Osteoblast (primary cell): ENCODE results near the gene SMCO1. TPM values are rescaled to one million over a fixed set of nuclear protein-coding genes. Genes with fewer than 3 reads are reported as not detected.
"Not testable (repeated sequence)": the region's sequence is repeated elsewhere in the genome, so short reads cannot be mapped to it uniquely, and the experiment has no call there.

ENCODE experiments used
- DNase-seq: peaks from one replicate; pipeline ENCODE4 v3.0.0; 2011; ENCODE audit warnings: low spot score, mixed read lengths; ENCODE audit not compliant: insufficient read length; ENCODE audit errors: missing footprints
- H2AFZ ChIP-seq: 2 replicates; pipeline ENCODE4 v1.6.0; 2011; ENCODE audit warnings: mild to moderate bottlenecking, low read length
- H3K27ac ChIP-seq: 2 replicates; pipeline ENCODE4 v1.5.1; 2011; ENCODE audit warnings: mild to moderate bottlenecking, low read depth, low read length, moderate library complexity
- H3K27me3 ChIP-seq: 2 replicates; pipeline ENCODE4 v1.6.0; 2012; ENCODE audit warnings: mild to moderate bottlenecking, control low read depth, inconsistent platforms, low read length, moderate library complexity; ENCODE audit not compliant: insufficient read depth
- H3K36me3 ChIP-seq: 2 replicates; pipeline ENCODE4 v1.5.1; 2011; ENCODE audit warnings: mild to moderate bottlenecking, low read length, control low read depth, moderate library complexity; ENCODE audit not compliant: insufficient read depth
- H3K4me1 ChIP-seq: 2 replicates; pipeline ENCODE4 v1.5.1; 2011; ENCODE audit warnings: mild to moderate bottlenecking, low read length, control low read depth, moderate library complexity; ENCODE audit not compliant: insufficient read depth
- H3K4me2 ChIP-seq: 2 replicates; pipeline ENCODE4 v1.6.0; 2011; ENCODE audit warnings: mild to moderate bottlenecking, low read length; ENCODE audit not compliant: insufficient read depth
- H3K4me3 ChIP-seq: fragments of 200-600 bp; sonication (generic); 3 replicates; pipeline ENCODE4 v1.5.1; 2012; ENCODE audit warnings: mild to moderate bottlenecking, low read length, inconsistent platforms; ENCODE audit not compliant: insufficient read depth
- H3K79me2 ChIP-seq: 2 replicates; pipeline ENCODE4 v1.6.0; 2012; ENCODE audit warnings: mild to moderate bottlenecking, low read length, control low read depth, inconsistent platforms; ENCODE audit not compliant: insufficient read depth
- H3K9me3 ChIP-seq: 2 replicates; pipeline ENCODE4 v1.5.1; 2011; ENCODE audit warnings: low read depth, low read length, control low read depth
- H4K20me1 ChIP-seq: 2 replicates; pipeline ENCODE4 v1.6.0; 2012; ENCODE audit warnings: mild to moderate bottlenecking, low read length, control low read depth; ENCODE audit not compliant: insufficient read depth
- total RNA-seq: library from RNA; depleted of rRNA; stranded (reverse); fragments of >200 nt; gene quantifications from 2 replicates; pipeline ENCODE4 v1.2.3, GENCODE V29; 2012
- TF ChIP-seq, protein P1 (sequence below): IDR thresholded peaks from 2 replicates; pipeline ENCODE4 v1.5.1; 2011; ENCODE audit warnings: mild to moderate bottlenecking, low read depth, low read length, moderate library complexity; ENCODE audit errors: extremely low read depth

Gene SMCO1
- total RNA-seq, 1 donor, result not detected

DNA sequence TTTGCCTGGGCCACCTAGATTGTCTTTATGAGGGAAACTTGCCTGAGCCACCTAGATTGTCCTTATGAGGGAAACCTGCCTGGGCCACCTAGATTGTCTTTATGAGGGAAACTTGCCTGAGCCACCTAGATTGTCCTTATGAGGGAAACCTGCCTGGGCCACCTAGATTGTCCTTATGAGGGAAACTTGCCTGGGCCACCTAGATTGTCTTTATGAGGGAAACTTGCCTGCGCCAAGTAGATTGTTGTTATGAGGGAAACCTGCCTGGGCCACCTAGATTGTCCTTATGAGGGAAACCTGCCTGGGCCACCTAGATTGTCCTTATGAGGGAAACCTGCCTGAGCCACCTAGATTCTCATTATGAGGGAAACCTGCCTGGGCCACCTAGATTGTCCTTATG, 4.0 kb downstream of the SMCO1 start:
- not testable (repeated sequence) for H4K20me1 ChIP-seq, H3K27me3 ChIP-seq, H3K9me3 ChIP-seq, DNase-seq, H3K27ac ChIP-seq, H3K4me1 ChIP-seq, H3K4me2 ChIP-seq, H3K36me3 ChIP-seq, H3K79me2 ChIP-seq, H2AFZ ChIP-seq, H3K4me3 ChIP-seq

DNA sequence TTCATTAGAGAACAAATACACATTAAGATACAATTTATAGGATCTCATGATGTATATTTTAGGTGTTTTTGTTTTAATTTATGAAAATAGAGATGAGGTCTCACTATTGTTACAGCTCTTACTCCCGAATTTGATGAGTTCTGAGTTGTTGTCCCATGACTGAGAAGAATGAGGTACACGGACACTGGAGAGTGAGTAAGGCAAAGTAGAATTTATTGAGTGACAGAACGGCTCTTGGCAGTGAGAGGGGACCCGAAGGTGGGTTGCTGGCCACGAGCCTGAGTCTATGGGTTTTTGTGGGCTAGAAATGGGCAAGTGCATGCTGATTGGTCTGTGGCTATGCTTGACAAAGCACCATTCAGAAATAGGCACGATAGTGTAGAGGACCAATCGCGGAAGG, 8.5 kb downstream of the SMCO1 start:
- no peaks in the 10 kb centered on the region for H3K4me1 ChIP-seq
- H3K27me3 ChIP-seq, result peaks cover 3% of the 10 kb centered on the region
- no peak overlapping the region for H3K27ac ChIP-seq
- no peak overlapping the region for H3K4me3 ChIP-seq
- H3K4me2 ChIP-seq, result no peak overlapping the region
- no peak overlapping the region for H2AFZ ChIP-seq
- peaks cover 3% of the 10 kb centered on the region for H4K20me1 ChIP-seq
- no peaks in the 10 kb centered on the region for H3K36me3 ChIP-seq
- no peaks in the 10 kb centered on the region for H3K9me3 ChIP-seq
- TF ChIP-seq, protein P1, sequence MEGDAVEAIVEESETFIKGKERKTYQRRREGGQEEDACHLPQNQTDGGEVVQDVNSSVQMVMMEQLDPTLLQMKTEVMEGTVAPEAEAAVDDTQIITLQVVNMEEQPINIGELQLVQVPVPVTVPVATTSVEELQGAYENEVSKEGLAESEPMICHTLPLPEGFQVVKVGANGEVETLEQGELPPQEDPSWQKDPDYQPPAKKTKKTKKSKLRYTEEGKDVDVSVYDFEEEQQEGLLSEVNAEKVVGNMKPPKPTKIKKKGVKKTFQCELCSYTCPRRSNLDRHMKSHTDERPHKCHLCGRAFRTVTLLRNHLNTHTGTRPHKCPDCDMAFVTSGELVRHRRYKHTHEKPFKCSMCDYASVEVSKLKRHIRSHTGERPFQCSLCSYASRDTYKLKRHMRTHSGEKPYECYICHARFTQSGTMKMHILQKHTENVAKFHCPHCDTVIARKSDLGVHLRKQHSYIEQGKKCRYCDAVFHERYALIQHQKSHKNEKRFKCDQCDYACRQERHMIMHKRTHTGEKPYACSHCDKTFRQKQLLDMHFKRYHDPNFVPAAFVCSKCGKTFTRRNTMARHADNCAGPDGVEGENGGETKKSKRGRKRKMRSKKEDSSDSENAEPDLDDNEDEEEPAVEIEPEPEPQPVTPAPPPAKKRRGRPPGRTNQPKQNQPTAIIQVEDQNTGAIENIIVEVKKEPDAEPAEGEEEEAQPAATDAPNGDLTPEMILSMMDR, result no peak
- H3K79me2 ChIP-seq, result peaks cover 6% of the 10 kb centered on the region
- DNase-seq, result no peak

DNA sequence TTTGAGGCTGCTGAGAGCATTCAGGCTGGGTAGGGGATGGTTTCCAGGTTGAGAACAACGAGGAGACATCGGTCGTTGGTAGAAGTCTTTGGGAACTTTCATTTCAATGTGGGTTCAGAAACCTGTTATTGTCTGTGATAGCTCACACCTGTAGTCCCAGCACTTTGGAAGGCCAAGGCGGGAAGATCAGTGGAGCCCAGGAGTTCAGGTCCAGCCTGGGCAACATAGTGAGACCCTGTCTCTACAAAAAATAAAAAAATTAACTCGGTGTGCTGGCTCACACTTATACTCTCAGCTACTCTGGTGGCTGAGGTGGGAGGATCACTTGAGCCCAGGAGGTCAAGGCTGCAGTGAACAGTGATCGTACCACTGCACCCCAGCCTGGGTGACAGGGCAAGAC, 10.6 kb downstream of the SMCO1 start:
- H3K79me2 ChIP-seq, result peaks cover 25% of the 10 kb centered on the region
- no peak overlapping the region for H2AFZ ChIP-seq
- DNase-seq, result no peak
- H3K9me3 ChIP-seq, result no peaks in the 10 kb centered on the region
- no peak overlapping the region for H3K27ac ChIP-seq
- no peak overlapping the region for H3K4me3 ChIP-seq
- no peaks in the 10 kb centered on the region for H3K36me3 ChIP-seq
- peaks cover 11% of the 10 kb centered on the region for H4K20me1 ChIP-seq
- H3K27me3 ChIP-seq, result no peaks in the 10 kb centered on the region
- H3K4me2 ChIP-seq, result no peak overlapping the region
- TF ChIP-seq, protein P1, result no peak
- peaks cover 9% of the 10 kb centered on the region for H3K4me1 ChIP-seq

DNA sequence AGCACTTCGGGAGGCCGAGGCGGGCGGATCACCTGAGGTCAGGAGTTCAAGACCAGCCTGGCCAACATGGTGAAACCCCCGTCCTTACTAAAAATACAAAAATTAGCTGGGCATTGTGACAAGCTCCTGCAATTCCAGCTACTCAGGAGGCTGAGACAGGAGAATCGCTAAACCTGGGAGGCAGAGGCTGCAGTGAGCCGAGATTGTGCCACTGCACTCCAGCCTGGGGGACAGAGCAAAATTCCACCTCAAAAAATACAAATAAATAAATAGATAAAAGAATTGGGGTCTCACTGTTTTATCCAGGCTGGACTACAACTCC, 11.1 kb downstream of the SMCO1 start:
- Histone ChIP-seq H3K4me2 (peak overlapping the region; percentile 90), H3K4me1 (peaks cover 13% of the 10 kb centered on the region), H3K27ac (peak overlapping the region; percentile 69), H2AFZ (peak overlapping the region; percentile 81), H4K20me1 (peaks cover 12% of the 10 kb centered on the region), H3K79me2 (peaks cover 31% of the 10 kb centered on the region), H3K4me3 (peak overlapping the region; percentile 80)
- not testable (repeated sequence) for H3K36me3 ChIP-seq, H3K9me3 ChIP-seq, DNase-seq, H3K27me3 ChIP-seq

DNA sequence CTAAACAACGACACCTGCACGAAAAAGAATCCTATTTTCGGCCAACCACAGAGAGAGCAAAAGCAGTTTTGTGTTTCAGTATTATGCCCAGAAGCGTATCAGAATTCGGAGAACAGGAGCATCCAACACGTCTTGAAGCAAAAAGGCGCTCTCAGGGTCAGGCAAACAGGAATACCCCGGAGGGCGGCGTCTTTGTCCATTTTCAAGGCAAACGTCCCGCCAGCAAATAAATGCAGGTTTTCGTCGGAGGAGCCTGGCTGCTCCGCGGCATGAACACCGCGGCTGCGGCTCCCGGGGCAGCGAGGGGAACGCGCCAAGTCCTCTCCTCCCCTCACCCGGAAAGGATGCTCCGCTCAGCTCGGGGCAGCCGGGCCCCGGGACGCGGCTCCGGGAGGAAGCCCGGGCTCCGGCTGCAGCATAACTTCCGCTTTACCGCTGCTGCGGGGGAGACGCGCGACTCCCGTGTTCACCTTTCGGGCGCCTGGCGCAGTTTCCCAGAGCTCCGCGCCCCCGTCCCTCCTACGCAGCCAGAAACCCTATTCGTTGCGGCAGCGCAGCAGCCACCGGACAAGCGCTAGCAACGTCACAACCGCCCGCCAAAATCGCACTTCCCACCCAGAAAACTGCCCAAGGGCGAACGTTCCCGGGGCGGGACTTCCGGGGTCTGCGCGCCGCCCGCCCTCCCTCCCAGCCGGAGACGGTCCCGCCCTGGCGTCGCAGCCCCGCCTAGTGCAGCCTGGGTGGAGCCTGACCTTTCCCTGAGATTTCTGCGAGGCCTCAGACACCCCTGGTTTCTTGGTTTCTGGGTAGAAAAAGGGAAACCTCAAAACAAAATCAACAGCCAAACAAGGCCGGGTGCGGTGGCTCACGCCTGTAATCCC, 11.7 kb downstream of the SMCO1 start, which contains the start of gene RNF168:
TSS of gene RNF168 (minus strand) at position 573 of the 881 bp plus-strand sequence. CDS start 595 bp downstream, outside the sequence.
- Histone ChIP-seq H3K4me3 (peak within 1 kb of the TSS; percentile 80), H3K27ac (peak within 1 kb of the TSS; percentile 83), H3K4me1 (peaks cover 13% of the 10 kb centered on the region), H3K27me3 (no peaks in the 10 kb centered on the region), H3K4me2 (peak within 1 kb of the TSS; percentile 90), H4K20me1 (peaks cover 12% of the 10 kb centered on the region), H2AFZ (peak within 1 kb of the TSS; percentile 90), H3K9me3 (no peaks in the 10 kb centered on the region), H3K79me2 (peaks cover 37% of the 10 kb centered on the region), H3K36me3 (no peaks in the 10 kb centered on the region)
- TF ChIP-seq, protein P1, result no peak
- peak; percentile 97 for DNase-seq
